ENCODE data around the gene PCNX3. TPM values are rescaled to one million over a fixed set of nuclear protein-coding genes. Genes with fewer than 3 reads are reported as not detected.

Gene PCNX3
- polyA plus RNA-seq, 3 donors, result 0.58 to 36.4 (median 1.7) TPM

DNA sequence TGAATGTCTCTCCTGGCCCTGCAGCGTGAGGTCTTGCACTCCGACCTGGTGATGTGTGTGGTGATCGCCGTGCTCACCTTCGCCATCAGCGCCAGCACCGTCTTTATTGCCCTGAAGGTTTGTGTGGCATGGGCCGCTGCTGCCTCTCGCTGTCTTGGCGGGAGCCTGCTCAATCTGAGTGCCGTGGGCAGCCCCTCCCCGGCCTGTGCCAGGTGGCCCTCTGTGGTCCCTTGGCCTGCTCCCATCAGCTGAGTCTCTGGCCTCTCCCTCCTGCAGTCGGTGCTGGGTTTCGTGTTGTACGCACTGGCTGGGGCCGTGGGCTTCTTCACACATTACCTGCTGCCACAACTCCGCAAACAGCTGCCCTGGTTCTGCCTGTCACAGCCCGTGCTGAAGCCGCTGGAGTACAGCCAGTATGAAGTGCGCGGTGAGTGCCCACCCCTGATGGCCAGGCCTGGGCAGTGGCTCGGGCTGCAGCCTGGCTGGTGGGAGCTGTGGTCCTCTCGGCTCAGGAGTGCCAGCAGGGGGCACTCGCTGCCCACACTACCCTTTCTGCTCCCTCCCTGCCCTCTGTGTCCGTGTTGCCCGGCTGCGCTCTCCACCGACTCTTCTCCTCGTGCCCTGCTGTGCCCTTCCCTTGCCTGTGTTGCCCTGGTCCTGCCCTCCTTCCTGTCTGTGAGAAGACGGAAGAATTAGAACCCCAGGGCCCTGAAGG lies 10.2 kb downstream of the PCNX3 start:
- H3K4me1 Mint-ChIP-seq, result peaks cover 6% of the 10 kb centered on the region
- H3K4me3 Mint-ChIP-seq, result no peak overlapping the region
- peak; percentile 72 to 78 (median 77) for DNase-seq
- no peak overlapping the region for H2AFZ ChIP-seq (ENCODE audit: insufficient read depth, low read depth, low read length, poor library complexity, severe bottlenecking)
- no peaks in the 10 kb centered on the region for H3K9me3 ChIP-seq (replicated peaks in 1 of 2; ENCODE audit: control insufficient read depth in 1 of 2, insufficient read depth in 1 of 2, low read length in 2 of 2)
- no peaks in the 10 kb centered on the region for H3K9me3 Mint-ChIP-seq
- WGBS (ENCODE audit: insufficient coverage), result 67% methylated on average over 29 of the region's 30 CpGs
- H3K4me1 ChIP-seq (ENCODE audit: control insufficient read depth in 1 of 2, insufficient read depth in 2 of 2, low read length in 2 of 2), result peaks cover 3 to 7% of the 10 kb centered on the region in 2 donors
- H3K27ac ChIP-seq (ENCODE audit: low read depth in 1 of 2, low read length in 2 of 2), result no peak overlapping the region
- peaks cover 13% of the 10 kb centered on the region for H3K79me2 ChIP-seq (ENCODE audit: insufficient read depth, low read length)
- TF ChIP-seq, protein P1, sequence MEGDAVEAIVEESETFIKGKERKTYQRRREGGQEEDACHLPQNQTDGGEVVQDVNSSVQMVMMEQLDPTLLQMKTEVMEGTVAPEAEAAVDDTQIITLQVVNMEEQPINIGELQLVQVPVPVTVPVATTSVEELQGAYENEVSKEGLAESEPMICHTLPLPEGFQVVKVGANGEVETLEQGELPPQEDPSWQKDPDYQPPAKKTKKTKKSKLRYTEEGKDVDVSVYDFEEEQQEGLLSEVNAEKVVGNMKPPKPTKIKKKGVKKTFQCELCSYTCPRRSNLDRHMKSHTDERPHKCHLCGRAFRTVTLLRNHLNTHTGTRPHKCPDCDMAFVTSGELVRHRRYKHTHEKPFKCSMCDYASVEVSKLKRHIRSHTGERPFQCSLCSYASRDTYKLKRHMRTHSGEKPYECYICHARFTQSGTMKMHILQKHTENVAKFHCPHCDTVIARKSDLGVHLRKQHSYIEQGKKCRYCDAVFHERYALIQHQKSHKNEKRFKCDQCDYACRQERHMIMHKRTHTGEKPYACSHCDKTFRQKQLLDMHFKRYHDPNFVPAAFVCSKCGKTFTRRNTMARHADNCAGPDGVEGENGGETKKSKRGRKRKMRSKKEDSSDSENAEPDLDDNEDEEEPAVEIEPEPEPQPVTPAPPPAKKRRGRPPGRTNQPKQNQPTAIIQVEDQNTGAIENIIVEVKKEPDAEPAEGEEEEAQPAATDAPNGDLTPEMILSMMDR (IDR thresholded peaks at IDR 0.05), result peak; percentile 90
- peaks cover 92 to 93% of the 10 kb centered on the region in 2 donors for H3K36me3 ChIP-seq (replicated peaks in 1 of 2; ENCODE audit: control insufficient read depth in 1 of 2, insufficient read depth in 2 of 2, low read length in 2 of 2)
- H3K36me3 Mint-ChIP-seq, result peaks cover 70 to 96% of the 10 kb centered on the region in 2 donors
- intact Hi-C loops (cut with micrococcal nuclease), result loop anchor here (2.0 to 10.0 kb wide), 5 partner anchors 37 to 369 kb away; partner anchors contain the start of gene RELA (in 1 of the 2)
- H3K27ac Mint-ChIP-seq, result peak overlapping the region in 4 of 7 donors; percentile 51 to 81 (median 62)
- no peaks in the 10 kb centered on the region for H3K27me3 Mint-ChIP-seq (ENCODE audit: low read depth in 3 of 3)
- no peaks in the 10 kb centered on the region for H3K27me3 ChIP-seq (ENCODE audit: control insufficient read depth in 2 of 2, insufficient read depth in 2 of 2, low read length in 2 of 2)
- no peak overlapping the region for H3K4me2 ChIP-seq (replicated peaks; ENCODE audit: extremely low read depth, low read length, poor library complexity, severe bottlenecking)
- peaks cover 58% of the 10 kb centered on the region for H4K20me1 ChIP-seq (ENCODE audit: insufficient read depth, low read length)
- H3K4me3 ChIP-seq (replicated peaks in 1 of 3; ENCODE audit: low read depth in 2 of 3, low read length in 3 of 3), result no peak overlapping the region
- H3K9ac ChIP-seq (ENCODE audit: insufficient read depth, low read length, poor library complexity, severe bottlenecking), result no peak overlapping the region

DNA sequence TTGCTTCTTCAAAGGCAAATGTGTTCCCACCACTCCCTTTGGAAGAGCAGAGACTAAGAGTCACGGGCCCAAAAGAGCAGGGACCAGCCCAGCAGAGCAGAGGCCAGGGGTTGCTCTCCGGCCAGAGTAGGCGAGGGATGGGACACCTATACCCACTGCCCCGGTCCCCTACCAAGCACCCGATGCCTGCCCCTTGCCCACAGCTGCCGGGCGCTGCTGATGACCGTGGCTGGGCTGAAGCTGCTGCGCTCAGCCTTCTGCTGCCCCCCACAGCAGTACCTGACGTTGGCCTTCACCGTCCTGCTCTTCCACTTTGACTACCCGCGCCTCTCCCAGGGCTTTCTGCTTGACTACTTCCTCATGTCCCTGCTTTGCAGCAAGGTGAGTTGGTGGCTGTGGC lies 11.6 kb downstream of the PCNX3 start:
- H3K27ac ChIP-seq (ENCODE audit: low read depth in 1 of 2, low read length in 2 of 2), result peak overlapping the region in 1 of 2 donors; percentile 36
- Mint-ChIP-seq H3K36me3 (peaks cover 66 to 91% of the 10 kb centered on the region in 2 donors), H3K4me1 (peaks cover 6% of the 10 kb centered on the region), H3K4me3 (no peak overlapping the region), H3K27me3 (ENCODE audit: low read depth in 3 of 3) (no peaks in the 10 kb centered on the region), H3K9me3 (no peaks in the 10 kb centered on the region), H3K27ac (peak overlapping the region in 1 of 7 donors; percentile 36)
- no peak overlapping the region for H3K4me2 ChIP-seq (replicated peaks; ENCODE audit: extremely low read depth, low read length, poor library complexity, severe bottlenecking)
- peaks cover 5% of the 10 kb centered on the region for H3K79me2 ChIP-seq (ENCODE audit: insufficient read depth, low read length)
- H2AFZ ChIP-seq (ENCODE audit: insufficient read depth, low read depth, low read length, poor library complexity, severe bottlenecking), result no peak overlapping the region
- peaks cover 3 to 7% of the 10 kb centered on the region in 2 donors for H3K4me1 ChIP-seq (ENCODE audit: control insufficient read depth in 1 of 2, insufficient read depth in 2 of 2, low read length in 2 of 2)
- intact Hi-C loops (cut with micrococcal nuclease), result loop anchor here (2.0 to 10.0 kb wide), 5 partner anchors 35 to 368 kb away; partner anchors contain the start of gene RELA (in 1 of the 2)
- TF ChIP-seq, protein P1 (IDR thresholded peaks at IDR 0.05), result no peak
- H3K36me3 ChIP-seq (replicated peaks in 1 of 2; ENCODE audit: control insufficient read depth in 1 of 2, insufficient read depth in 2 of 2, low read length in 2 of 2), result peaks cover 89 to 91% of the 10 kb centered on the region in 2 donors
- no peaks in the 10 kb centered on the region for H3K27me3 ChIP-seq (ENCODE audit: control insufficient read depth in 2 of 2, insufficient read depth in 2 of 2, low read length in 2 of 2)
- peaks cover 49% of the 10 kb centered on the region for H4K20me1 ChIP-seq (ENCODE audit: insufficient read depth, low read length)
- H3K9me3 ChIP-seq (replicated peaks in 1 of 2; ENCODE audit: control insufficient read depth in 1 of 2, insufficient read depth in 1 of 2, low read length in 2 of 2), result no peaks in the 10 kb centered on the region
- no peak overlapping the region for H3K4me3 ChIP-seq (replicated peaks in 1 of 3; ENCODE audit: low read depth in 2 of 3, low read length in 3 of 3)
- H3K9ac ChIP-seq (ENCODE audit: insufficient read depth, low read length, poor library complexity, severe bottlenecking), result no peak overlapping the region
- no peak for DNase-seq
- WGBS (ENCODE audit: insufficient coverage), result 98% methylated on average over 13 of the region's 13 CpGs
